HEK293 (cell line): ENCODE results near the gene KPNA1.

Experiments
- CTCF ChIA-PET: fragments of 350-600 bp; formaldehyde crosslinking; extraction: SDS; loops from one replicate; lab custom pipeline; 2021; ENCODE audit warnings: antibody characterized with exemption; lab: Yijun Ruan, JAX
- POLR2A ChIA-PET: fragments of 300-600 bp; formaldehyde crosslinking; extraction: SDS; loops from one replicate; lab custom pipeline; 2020; ENCODE audit warnings: antibody characterized with exemption, inconsistent platforms; lab: Yijun Ruan, JAX
- H3K27ac ChIP-seq: fragments of 200-500 bp; sonication (Bioruptor generic); 2 replicates; pipeline ENCODE4 v1.5.1; 2014; ENCODE audit warnings: low read depth, low read length, control low read depth, inconsistent platforms; ENCODE audit errors: extremely low read depth
- H3K36me3 ChIP-seq, 2 experiments: fragments of 200-500 bp in 1 of 2; sonication (Bioruptor generic) in 1 of 2; 1 replicate in 1 of 2; 2 replicates in 1 of 2; pipeline ENCODE4 v1.5.1; 2014 to 2017; ENCODE audit warnings: inconsistent platforms in 2 of 2, low read length in 2 of 2; ENCODE audit not compliant: control insufficient read depth in 2 of 2, insufficient read depth in 1 of 2
- H3K4me1 ChIP-seq: fragments of 200-500 bp; sonication (Bioruptor generic); 2 replicates; pipeline ENCODE4 v1.5.1; 2014; ENCODE audit warnings: mild to moderate bottlenecking, low read length, inconsistent platforms; ENCODE audit not compliant: control insufficient read depth, insufficient read depth
- H3K4me3 ChIP-seq: 2 replicates; pipeline ENCODE4 v1.5.1; 2011; ENCODE audit warnings: low read depth, mild to moderate bottlenecking, control low read depth, low read length, moderate library complexity
- H3K9me3 ChIP-seq: fragments of 200-500 bp; sonication (Bioruptor generic); 2 replicates; pipeline ENCODE4 v1.5.1; 2014; ENCODE audit warnings: low read depth, low read length, inconsistent platforms; ENCODE audit not compliant: control insufficient read depth, insufficient read depth
- KLF17 ChIP-seq: fragments of 450-650 bp; formaldehyde crosslinking; IDR thresholded peaks from 2 replicates; pipeline ENCODE4 v1.5.1; 2016; ENCODE audit warnings: missing biosample characterization, missing genetic modification characterization
- REST ChIP-seq: fragments of 450-650 bp; formaldehyde crosslinking; IDR thresholded peaks from 2 replicates; pipeline ENCODE4 v1.5.1; 2016; ENCODE audit warnings: missing biosample characterization, missing genetic modification characterization
- ZBTB11 ChIP-seq: fragments of 450-650 bp; formaldehyde crosslinking; conservative IDR thresholded peaks from 2 replicates; pipeline ENCODE4 v1.5.1; 2016; ENCODE audit warnings: low read depth, missing biosample characterization, missing genetic modification characterization
- ZBTB21 ChIP-seq: fragments of 450-650 bp; formaldehyde crosslinking; IDR thresholded peaks from 2 replicates; pipeline ENCODE4 v1.5.1; 2017; ENCODE audit warnings: missing biosample characterization, missing genetic modification characterization
- ZNF529 ChIP-seq: fragments of 450-650 bp; formaldehyde crosslinking; IDR thresholded peaks from 2 replicates; pipeline ENCODE4 v1.5.1; 2017; ENCODE audit warnings: missing genetic modification characterization, missing biosample characterization; ENCODE audit not compliant: insufficient replicate concordance
- ZNF610 ChIP-seq: fragments of 450-650 bp; formaldehyde crosslinking; IDR thresholded peaks from 2 replicates; pipeline ENCODE4 v1.5.1; 2016; ENCODE audit warnings: missing biosample characterization, missing genetic modification characterization, borderline replicate concordance
- ZNF621 ChIP-seq: fragments of 450-650 bp; formaldehyde crosslinking; IDR thresholded peaks from 2 replicates; pipeline ENCODE4 v1.5.1; 2017; ENCODE audit warnings: missing biosample characterization, missing genetic modification characterization
- ZNF747 ChIP-seq: fragments of 450-650 bp; formaldehyde crosslinking; IDR thresholded peaks from 2 replicates; pipeline ENCODE4 v1.5.1; 2016; ENCODE audit warnings: missing biosample characterization, missing genetic modification characterization

KPNA1 gene

GRCh38 chr3:122564155-122564912 lies 49.6 kb upstream of the KPNA1 start, which contains the start of the genes DTX3L and PARP9 (continued):
- TF ChIP-seq ZNF621 (tag by site-specific recombination) (no peak), KLF17 (tag by site-specific recombination) (peak; percentile 44; the same call in 1 of the 2 replicates)

GRCh38 chr3:122563717-122564025 lies 48.9 kb upstream of the KPNA1 start:
- H3K4me1 ChIP-seq, result no peaks in the 10 kb centered on the region
- H3K27ac ChIP-seq, result peak overlapping the region; percentile 78
- TF ChIP-seq ZNF747 (no peak), ZBTB11 (tag by site-specific recombination) (no peak), ZBTB21 (tag by site-specific recombination) (no peak), ZNF610 (tag by site-specific recombination) (no peak)
- ChIA-PET CTCF (interaction anchor here (0.7 to 1.1 kb wide), 2 partner anchors 115 to 179 kb away, joined by 3 read pairs; no protein-coding TSS in a partner anchor), POLR2A (interaction anchor here (1.0 to 1.5 kb wide), 2 partner anchors 49 to 116 kb away, joined by 4 to 5 read pairs; partner anchors contain the start of gene KPNA1)
- H3K9me3 ChIP-seq, result no peaks in the 10 kb centered on the region
- peak overlapping the region; percentile 61 for H3K4me3 ChIP-seq
- peaks cover 0 to 8% of the 10 kb centered on the region in 2 experiments; a peak in 1 of 3 replicates for H3K36me3 ChIP-seq

- CTCF ChIA-PET, result interaction anchor here (0.7 to 1.9 kb wide), 5 partner anchors 115 to 194 kb away, joined by 3 to 6 read pairs (median 3); no protein-coding TSS in a partner anchor
- H3K9me3 ChIP-seq, result no peaks in the 10 kb centered on the region
- peaks cover 0 to 7% of the 10 kb centered on the region in 2 experiments; a peak in 1 of 3 replicates for H3K36me3 ChIP-seq
- POLR2A ChIA-PET, result interaction anchor here (0.9 kb wide), 1 partner anchor 8 kb away, joined by 3 read pairs; no protein-coding TSS in a partner anchor
- H3K27ac ChIP-seq, result peak overlapping the region; percentile 78; the same call in 1 of the 2 replicates
- peak overlapping the region; percentile 61; the same call in 1 of the 2 replicates for H3K4me3 ChIP-seq
- no peaks in the 10 kb centered on the region for H3K4me1 ChIP-seq
- TF ChIP-seq ZNF529 (tag by site-specific recombination), result no peak
- peak; percentile 78 for TF ChIP-seq REST (tag by site-specific recombination)
These were observed 48.4 kb upstream of the KPNA1 start for GRCh38 chr3:122562923-122563716.
